Esophagus muscularis mucosa (tissue), 4 donors: ENCODE results near the gene SYNJ1.

ENCODE experiments used
- CTCF ChIP-seq, 3 experiments: fragments of 200-600 bp in 2 of 3; fragments of 450-650 bp in 1 of 3; sonication (generic) in 2 of 3; IDR thresholded peaks; one replicate each; pipeline ENCODE4 v1.5.1; 2017 to 2019; ENCODE audit warnings: antibody characterized with exemption in 3 of 3, mild to moderate bottlenecking in 2 of 3, moderate library complexity in 1 of 3
- EP300 ChIP-seq: sonication (generic); formaldehyde crosslinking; IDR thresholded peaks from one replicate; pipeline ENCODE4 v1.6.1; 2017; ENCODE audit warnings: antibody characterized with exemption
- POLR2A ChIP-seq: fragments of 450-650 bp; IDR thresholded peaks from one replicate; pipeline ENCODE4 v1.6.1; 2017; ENCODE audit warnings: antibody characterized with exemption, moderate library complexity, mild to moderate bottlenecking, low read depth
- POLR2AphosphoS5 ChIP-seq, 2 donors: sonication (generic); formaldehyde crosslinking; IDR thresholded peaks; one replicate each; pipeline ENCODE4 v1.6.1; 2017; ENCODE audit warnings: antibody characterized with exemption in 2 of 2

- no peak for TF ChIP-seq CTCF (IDR thresholded peaks at IDR 0.05)
- no peak for TF ChIP-seq POLR2A
- TF ChIP-seq POLR2AphosphoS5 (IDR thresholded peaks at IDR 0.05): no peak
- no peak for TF ChIP-seq EP300
Measured at GRCh38 chr21:32581732-32582131, 146.1 kb downstream of the SYNJ1 start.
